HL-60 (cell line): ENCODE measurements around the gene SMG6.

Experiments
- DNase-seq, 2 experiments: peaks; one replicate each; pipeline ENCODE4 v3.0.0-alpha.2; 2010 to 2020; ENCODE audit warnings: low read depth in 1 of 2, low spot score in 1 of 2
- H3K27ac ChIP-seq: fragments of 250-450 bp; sonication (Bioruptor Pico); replicated peaks from 2 replicates; pipeline ENCODE4 v1.5.1; 2020; ENCODE audit warnings: mild to moderate bottlenecking, moderate library complexity
- H3K27me3 ChIP-seq: fragments of 250-450 bp; sonication (Bioruptor Pico); 2 replicates; pipeline ENCODE4 v1.5.1; 2021; ENCODE audit warnings: mild to moderate bottlenecking, moderate library complexity; ENCODE audit not compliant: insufficient read depth, poor library complexity, severe bottlenecking
- H3K4me3 ChIP-seq: replicated peaks from 2 replicates; pipeline ENCODE4 v1.5.1; 2011; ENCODE audit warnings: mild to moderate bottlenecking, control low read depth, low read length; ENCODE audit not compliant: insufficient read depth
- CTCF ChIP-seq: IDR thresholded peaks from one replicate; pipeline ENCODE4 v1.5.1; 2011; ENCODE audit warnings: low read length, control low read depth, inconsistent platforms; ENCODE audit not compliant: insufficient read depth
- GABPA ChIP-seq: IDR thresholded peaks from 2 replicates; pipeline ENCODE4 v1.6.1; 2012; ENCODE audit warnings: low read depth
- POLR2AphosphoS5 ChIP-seq: IDR thresholded peaks from 2 replicates; pipeline ENCODE4 v1.6.1; 2012; ENCODE audit warnings: low read depth
- REST ChIP-seq: IDR thresholded peaks from 2 replicates; pipeline ENCODE4 v1.6.1; 2012; ENCODE audit warnings: low read depth; ENCODE audit not compliant: insufficient replicate concordance
- SPI1 ChIP-seq: IDR thresholded peaks from 2 replicates; pipeline ENCODE4 v1.6.1; 2012; ENCODE audit warnings: low read depth, mild to moderate bottlenecking, borderline replicate concordance

The SMG6 gene

DNA sequence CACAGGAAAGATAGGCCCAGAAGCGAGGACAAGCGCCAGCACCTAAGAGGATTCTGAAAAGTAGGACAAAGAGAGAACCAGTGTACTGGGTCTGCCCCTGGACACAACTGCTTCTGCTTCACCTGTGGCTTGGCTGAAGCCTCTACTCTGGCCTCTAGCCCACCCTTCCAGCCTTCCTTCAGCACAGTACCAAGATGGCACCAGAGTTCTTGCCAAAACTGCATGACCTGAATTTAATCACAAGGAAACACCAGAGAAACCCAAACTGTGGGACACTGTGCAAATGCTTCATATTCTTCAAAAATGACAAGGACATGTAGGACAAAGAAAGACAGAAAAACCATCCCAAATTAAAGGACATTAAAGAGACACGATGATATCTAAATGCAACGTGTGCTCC, 116.6 kb downstream of the SMG6 start:
- TF ChIP-seq POLR2AphosphoS5 (no peak), GABPA (no peak), CTCF (no peak), REST (no peak), SPI1 (no peak)
- no peak for DNase-seq
- Histone ChIP-seq H3K4me3 (no peak overlapping the region), H3K27ac (no peak overlapping the region), H3K27me3 (no peaks in the 10 kb centered on the region)

DNA sequence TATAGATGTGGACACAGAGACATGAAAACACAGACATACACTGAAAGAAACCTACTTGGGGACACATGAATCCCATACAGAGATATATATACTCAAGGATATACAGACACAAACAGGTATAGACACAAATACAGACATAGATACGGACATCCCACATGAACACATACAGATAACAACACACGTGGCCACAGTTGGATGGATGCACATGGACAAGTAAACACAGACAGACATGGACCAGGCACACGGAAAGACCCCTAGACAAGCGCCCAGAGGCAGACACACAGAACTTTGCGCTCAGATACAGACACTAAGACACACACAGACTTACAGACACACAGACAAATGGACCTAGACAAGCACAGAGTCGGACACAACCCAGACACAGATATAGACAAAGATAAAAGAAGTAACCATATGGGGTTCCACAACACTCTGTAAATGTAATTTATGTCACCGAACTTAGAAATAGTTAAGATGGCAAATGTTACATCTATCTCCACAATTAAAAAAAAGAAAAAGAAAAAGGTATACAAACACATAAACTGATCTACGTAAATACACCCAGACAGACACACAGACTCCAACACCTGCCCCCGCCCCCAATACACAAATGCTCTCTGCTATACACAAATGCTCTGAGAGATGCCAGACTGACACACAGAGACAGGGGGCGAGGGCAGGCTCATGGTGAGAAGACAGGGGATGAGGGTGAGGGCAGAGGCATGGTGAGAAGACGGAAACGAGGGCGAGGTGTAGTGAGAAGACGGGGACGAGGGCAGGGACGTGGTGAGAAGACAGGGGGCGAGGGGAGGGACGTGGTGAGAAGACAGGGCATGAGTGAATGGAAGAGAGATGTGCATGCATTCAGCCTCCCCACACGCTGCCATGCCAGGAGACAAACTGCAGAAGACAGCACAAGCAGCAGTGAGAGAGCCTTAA, 118.3 kb downstream of the SMG6 start:
- TF ChIP-seq SPI1, result no peak
- no peak for TF ChIP-seq CTCF
- no peak for TF ChIP-seq REST
- TF ChIP-seq GABPA, result no peak
- TF ChIP-seq POLR2AphosphoS5, result no peak
- no peak overlapping the region for H3K4me3 ChIP-seq
- DNase-seq, result no peak
- H3K27me3 ChIP-seq, result no peaks in the 10 kb centered on the region
- no peak overlapping the region for H3K27ac ChIP-seq

DNA sequence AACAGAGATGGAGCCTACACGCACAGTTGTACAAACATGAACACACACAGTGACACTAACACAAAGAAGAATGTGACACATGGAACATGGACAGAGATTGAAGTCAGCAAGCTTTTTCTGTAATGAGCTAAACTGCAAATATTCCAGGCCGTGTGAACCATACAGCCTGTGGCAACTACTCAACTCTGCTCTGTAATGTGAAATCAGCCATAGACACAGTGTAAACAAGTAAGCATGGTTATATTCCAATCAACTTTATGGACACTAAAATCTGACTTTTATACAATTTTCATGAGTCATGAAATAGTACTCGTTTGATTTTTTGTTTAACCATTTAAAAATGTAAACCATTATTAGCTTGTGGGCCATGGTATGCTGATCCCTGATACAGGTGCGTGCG, 120.2 kb downstream of the SMG6 start:
- TF ChIP-seq CTCF (no peak), REST (no peak), POLR2AphosphoS5 (no peak), GABPA (no peak), SPI1 (no peak)
- H3K4me3 ChIP-seq, result no peak overlapping the region
- H3K27ac ChIP-seq, result no peak overlapping the region
- DNase-seq, result no peak
- H3K27me3 ChIP-seq, result no peaks in the 10 kb centered on the region
